Left ventricle myocardium inferior (tissue), 1 donor: ENCODE measurements around the gene NLRC5. TPM values are rescaled to one million over a fixed set of nuclear protein-coding genes. Genes with fewer than 3 reads are reported as not detected.

Experiments used
- DNase-seq: peaks from one replicate; pipeline ENCODE4 v3.0.0-alpha.2; 2020
- H3K27ac ChIP-seq: fragments of 200-600 bp; replicated peaks from 2 replicates; pipeline ENCODE4 v1.8.0; 2021
- H3K27me3 ChIP-seq: fragments of 200-600 bp; 2 replicates; pipeline ENCODE4 v1.8.0; 2021; ENCODE audit warnings: low read depth
- H3K36me3 ChIP-seq: fragments of 200-600 bp; 2 replicates; pipeline ENCODE4 v1.8.0; 2021
- H3K4me1 ChIP-seq: fragments of 200-600 bp; 2 replicates; pipeline ENCODE4 v1.8.0; 2021
- H3K4me3 ChIP-seq: fragments of 200-600 bp; 2 replicates; pipeline ENCODE4 v1.8.0; 2021; ENCODE audit warnings: mild to moderate bottlenecking, moderate library complexity
- H3K9me3 ChIP-seq: fragments of 200-600 bp; replicated peaks from 2 replicates; pipeline ENCODE4 v1.8.0; 2021
- CTCF ChIP-seq: fragments of 200-600 bp; IDR thresholded peaks from 2 replicates; pipeline ENCODE4 v1.8.0; 2021; ENCODE audit warnings: antibody characterized with exemption, mild to moderate bottlenecking, borderline replicate concordance
- intact Hi-C: fragments of 100-400 bp; cut with micrococcal nuclease; formaldehyde crosslinking; loops from one replicate; pipeline ENCODE4 v1.11.0; 2022
- total RNA-seq: library from RNA; stranded (reverse); fragmentation: NEBNext Ultra II Directional; extraction: Animal tissue kit (Norgen Biotek cat#: 25700); gene quantifications from one replicate; pipeline ENCODE4 v1.2.1, GENCODE V29; 2021
- donor health status: DM: no; HTN: yes; CAD: no; lungs with severe emphysema.

Gene NLRC5
- total RNA-seq, 1 donor from 2014 or later, result 6.6 TPM

DNA sequence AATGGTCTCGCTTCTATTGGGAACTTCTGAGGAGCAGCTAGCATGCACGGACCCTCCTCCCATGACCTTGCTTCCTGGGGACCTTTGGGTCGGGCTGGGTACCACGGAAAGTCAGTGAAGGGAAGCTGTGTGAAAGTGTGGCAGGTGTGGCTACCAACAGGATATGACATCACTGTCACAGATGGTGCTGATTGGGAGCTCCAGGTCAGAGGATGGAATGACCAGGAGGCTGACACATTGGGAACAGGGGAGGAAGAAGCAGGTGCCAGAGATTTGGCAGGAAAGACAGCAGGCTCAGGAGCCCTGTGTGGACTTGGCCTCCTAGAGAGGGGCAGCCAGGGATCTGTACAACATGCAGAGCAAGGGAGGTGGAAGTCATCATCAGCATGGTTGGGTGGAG, 137.1 kb downstream of the NLRC5 start:
- no peaks in the 10 kb centered on the region for H3K27me3 ChIP-seq

DNA sequence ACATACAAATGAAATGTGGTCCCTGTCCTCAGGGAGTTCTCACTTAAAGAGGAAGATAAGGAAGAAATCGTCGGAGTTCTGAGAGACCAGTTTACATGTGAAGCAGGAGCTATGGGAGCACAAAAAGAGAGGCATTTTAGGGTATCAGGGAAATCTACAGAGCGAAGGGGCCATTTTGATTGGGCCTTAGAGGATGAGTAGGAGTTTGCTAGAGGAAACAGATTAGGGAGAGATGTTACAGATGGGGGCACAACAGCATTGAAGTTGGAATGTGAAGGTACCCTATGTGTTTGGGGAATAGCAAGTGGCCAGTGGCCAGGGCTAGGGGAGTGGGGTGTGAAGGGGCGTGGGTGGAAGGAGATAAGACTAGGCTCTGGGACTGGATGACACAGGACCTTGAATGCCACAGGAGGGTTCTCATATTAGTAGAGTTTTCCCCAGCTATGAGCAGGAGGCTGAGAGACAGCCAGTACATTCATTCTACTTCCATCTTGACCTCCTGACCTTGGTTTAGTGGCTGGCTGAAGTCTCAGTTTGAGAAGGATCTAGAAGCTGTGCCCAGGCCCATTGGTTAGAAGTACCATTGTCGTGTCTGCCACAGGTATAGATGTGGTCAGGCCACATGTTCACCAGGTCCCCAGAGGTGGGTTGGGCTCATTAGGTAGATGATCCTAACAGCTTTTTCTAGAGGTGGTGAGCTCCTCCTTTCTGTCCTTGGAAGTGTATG, 137.8 kb downstream of the NLRC5 start:
- no peak overlapping the region for H3K27ac ChIP-seq
- no peak for DNase-seq
- no peaks in the 10 kb centered on the region for H3K27me3 ChIP-seq
- peaks cover 5% of the 10 kb centered on the region for H3K36me3 ChIP-seq
- intact Hi-C loops, result no loop called here
- H3K4me1 ChIP-seq, result peaks cover under 1% of the 10 kb centered on the region
- H3K9me3 ChIP-seq, result no peaks in the 10 kb centered on the region
- no peak for TF ChIP-seq CTCF
- no peak overlapping the region for H3K4me3 ChIP-seq

More for the DNA sequence above, 137.1 kb downstream of the NLRC5 start:
- Histone ChIP-seq H3K4me1 (no peaks in the 10 kb centered on the region), H3K4me3 (no peak overlapping the region), H3K36me3 (peaks cover 13% of the 10 kb centered on the region), H3K9me3 (no peaks in the 10 kb centered on the region), H3K27ac (no peak overlapping the region)
- intact Hi-C loops, result no loop called here
- DNase-seq, result no peak
- no peak for TF ChIP-seq CTCF

DNA sequence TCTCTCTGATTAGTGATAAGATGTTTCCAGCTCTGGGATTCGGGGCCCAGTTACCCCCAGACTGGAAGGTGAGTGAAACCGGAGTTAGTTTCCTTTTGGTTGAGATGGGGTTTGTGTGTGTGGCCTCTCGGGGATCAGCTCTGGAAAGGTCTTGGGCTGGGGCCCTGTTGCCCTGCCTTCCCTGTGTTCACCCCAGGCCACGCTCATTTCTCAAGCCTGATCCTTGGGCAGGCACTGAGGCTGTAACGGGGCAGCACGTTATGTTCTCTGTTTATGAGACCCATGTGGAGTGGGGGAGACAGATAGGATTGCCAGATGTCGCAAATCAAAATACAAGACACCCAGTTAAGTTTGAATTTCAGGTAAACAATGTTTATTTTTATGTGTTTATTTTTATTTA, 138.5 kb downstream of the NLRC5 start:
- intact Hi-C loops, result no loop called here
- Histone ChIP-seq H3K27ac (no peak overlapping the region), H3K9me3 (no peaks in the 10 kb centered on the region), H3K36me3 (peaks cover 5% of the 10 kb centered on the region), H3K4me1 (peaks cover 5% of the 10 kb centered on the region), H3K27me3 (no peaks in the 10 kb centered on the region), H3K4me3 (no peak overlapping the region)
- no peak for DNase-seq
- TF ChIP-seq CTCF, result no peak

DNA sequence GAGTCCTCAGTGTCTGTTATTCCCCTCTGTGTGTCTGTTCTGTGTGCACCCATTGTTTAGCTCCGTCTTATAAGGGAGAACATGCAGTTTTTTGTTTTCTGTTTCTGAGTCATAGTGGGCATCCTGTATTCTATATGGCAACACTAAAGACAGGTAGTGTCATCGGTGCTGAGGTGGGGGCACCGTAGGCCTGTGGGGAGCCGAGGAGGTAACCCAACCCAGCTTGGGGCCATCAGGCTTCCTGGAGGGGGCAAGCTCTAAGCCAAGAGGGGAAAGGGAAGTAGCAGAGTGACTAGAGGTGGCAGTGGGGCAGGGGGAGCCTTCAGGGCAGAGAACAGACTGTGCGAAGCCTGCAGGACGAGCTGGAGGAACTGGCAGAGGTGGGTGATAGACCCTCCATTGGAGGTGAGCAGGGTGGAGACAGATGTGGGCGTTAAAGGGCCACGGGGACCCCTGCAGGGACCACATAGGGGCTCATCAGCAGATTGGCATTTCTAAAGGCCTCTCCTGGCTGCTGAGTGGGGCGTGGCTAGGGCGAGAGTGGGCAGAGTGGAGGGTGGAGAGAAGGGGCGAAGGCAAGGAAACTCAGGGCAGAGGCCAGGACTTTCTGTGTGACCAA, 139.5 kb downstream of the NLRC5 start:
- Histone ChIP-seq H3K27me3 (no peaks in the 10 kb centered on the region), H3K27ac (no peak overlapping the region), H3K4me1 (peaks cover 5% of the 10 kb centered on the region), H3K36me3 (peaks cover 5% of the 10 kb centered on the region), H3K4me3 (no peak overlapping the region), H3K9me3 (no peaks in the 10 kb centered on the region)
- TF ChIP-seq CTCF, result no peak
- DNase-seq, result no peak
- intact Hi-C loops, result no loop called here

DNA sequence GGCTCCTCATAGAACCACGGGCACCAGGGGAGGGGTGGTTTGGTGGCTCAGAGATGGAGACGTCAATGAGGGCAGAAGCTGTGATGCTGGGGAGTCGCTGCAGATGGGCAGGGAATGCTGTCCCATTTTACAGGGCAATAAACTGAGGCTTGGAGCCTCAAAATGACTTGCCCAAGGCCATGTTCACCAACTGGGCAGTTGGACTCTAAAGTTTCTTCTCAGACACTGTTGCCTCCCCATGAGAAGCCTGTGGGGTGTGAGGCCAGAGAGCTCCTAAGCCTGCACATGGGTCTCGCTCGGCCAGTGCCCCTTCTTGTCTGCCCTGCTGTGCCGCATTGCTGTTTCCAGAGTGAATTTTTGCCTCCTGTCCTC, 141.6 kb downstream of the NLRC5 start:
- no peak for TF ChIP-seq CTCF
- DNase-seq, result no peak
- Histone ChIP-seq H3K4me3 (no peak overlapping the region), H3K27ac (no peak overlapping the region), H3K9me3 (no peaks in the 10 kb centered on the region), H3K36me3 (no peaks in the 10 kb centered on the region), H3K27me3 (no peaks in the 10 kb centered on the region), H3K4me1 (peaks cover 5% of the 10 kb centered on the region)
- intact Hi-C loops, result no loop called here
